KMS-11 (cell line): Measurements from ENCODE around the gene KRT86.

ENCODE experiments used
- H2AFZ ChIP-seq: fragments of 200-600 bp; sonication (generic); 2 replicates; pipeline ENCODE4 v1.6.1; 2016; ENCODE audit warnings: antibody characterized with exemption, mixed run types, low read depth
- H3K27ac ChIP-seq: fragments of 200-600 bp; sonication (generic); 2 replicates; pipeline ENCODE4 v1.6.1; 2016; ENCODE audit warnings: mild to moderate bottlenecking, mixed run types
- H3K27me3 ChIP-seq: fragments of 200-600 bp; sonication (generic); 2 replicates; pipeline ENCODE4 v1.6.1; 2017; ENCODE audit warnings: mild to moderate bottlenecking, low read depth, mixed run types, moderate library complexity; ENCODE audit not compliant: insufficient read depth
- H3K36me3 ChIP-seq: fragments of 200-600 bp; sonication (generic); 2 replicates; pipeline ENCODE4 v1.6.1; 2017; ENCODE audit warnings: mild to moderate bottlenecking, mixed run types; ENCODE audit not compliant: insufficient read depth
- H3K4me1 ChIP-seq: fragments of 200-600 bp; sonication (generic); 2 replicates; pipeline ENCODE4 v1.6.1; 2016; ENCODE audit warnings: mild to moderate bottlenecking, low read depth, mixed run types; ENCODE audit not compliant: poor library complexity, severe bottlenecking
- H3K4me2 ChIP-seq: fragments of 200-600 bp; sonication (generic); 2 replicates; pipeline ENCODE4 v1.7.0; 2016; ENCODE audit warnings: mild to moderate bottlenecking, mixed run types
- H3K4me3 ChIP-seq: fragments of 200-600 bp; sonication (generic); IDR thresholded peaks from 2 replicates; pipeline ENCODE4 v1.6.1; 2017; ENCODE audit warnings: low read depth, low read length, mixed read lengths; ENCODE audit not compliant: insufficient read depth
- H3K79me2 ChIP-seq: fragments of 200-600 bp; sonication (generic); 2 replicates; pipeline ENCODE4 v1.6.1; 2016; ENCODE audit warnings: low read depth, mixed run types; ENCODE audit not compliant: insufficient read depth
- H3K9ac ChIP-seq: fragments of 200-600 bp; sonication (generic); 2 replicates; pipeline ENCODE4 v1.6.1; 2016; ENCODE audit warnings: mild to moderate bottlenecking, mixed run types
- H4K20me1 ChIP-seq: fragments of 200-600 bp; sonication (generic); 2 replicates; pipeline ENCODE4 v1.6.1; 2016; ENCODE audit warnings: mild to moderate bottlenecking, mixed run types; ENCODE audit not compliant: insufficient read depth
- CTCF ChIP-seq: fragments of 200-600 bp; sonication (generic); conservative IDR thresholded peaks from 2 replicates; pipeline ENCODE4 v1.6.1; 2017; ENCODE audit warnings: low read depth, mild to moderate bottlenecking, antibody characterized with exemption, low read length, moderate library complexity, mixed read lengths

KRT86 gene

GRCh38 chr12:52356762-52357580, 82.5 kb downstream of the KRT86 start:
- Histone ChIP-seq H2AFZ (no peak overlapping the region), H3K4me2 (no peak overlapping the region), H4K20me1 (no peaks in the 10 kb centered on the region), H3K4me1 (peaks cover 10% of the 10 kb centered on the region), H3K79me2 (no peaks in the 10 kb centered on the region), H3K4me3 (no peak overlapping the region), H3K27me3 (peaks cover 27% of the 10 kb centered on the region; the same call in 1 of the 2 replicates), H3K9ac (no peak overlapping the region), H3K36me3 (no peaks in the 10 kb centered on the region), H3K27ac (no peak overlapping the region)
- TF ChIP-seq CTCF = no peak
